HG03469 (cell line): ENCODE results near the gene PHF14.
"Not testable (repeated sequence)": the region's sequence is repeated elsewhere in the genome, so short reads cannot be mapped to it uniquely, and the experiment has no call there.

Experiments used
- ATAC-seq: cut with Tn5 transposase; IDR thresholded peaks from one replicate; pipeline ENCODE4 v1.9.1; 2021; ENCODE audit warnings: mild to moderate bottlenecking, moderate library complexity, moderate number of reproducible peaks; ENCODE audit not compliant: unreplicated experiment

The PHF14 gene

DNA sequence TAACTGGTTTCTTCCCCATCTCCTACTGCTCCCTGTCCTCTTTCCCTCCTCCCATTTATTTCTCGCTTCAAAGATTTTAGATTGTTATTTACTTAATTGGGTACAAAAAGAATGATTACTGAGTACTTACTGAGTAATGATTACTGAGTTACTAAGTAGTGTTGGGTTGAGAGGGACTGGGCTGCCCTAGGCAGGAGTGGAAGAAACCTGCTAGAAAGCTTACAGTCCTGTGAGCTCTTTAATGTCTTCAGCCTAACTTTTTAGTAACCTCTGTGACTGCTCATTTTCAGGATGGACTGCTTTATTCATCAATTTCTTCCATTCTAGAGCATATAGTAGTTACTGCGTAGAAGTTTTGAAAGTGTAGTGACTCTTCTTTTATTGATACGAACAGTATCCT lies 7.6 kb downstream of the PHF14 start:
- no peak for ATAC-seq

DNA sequence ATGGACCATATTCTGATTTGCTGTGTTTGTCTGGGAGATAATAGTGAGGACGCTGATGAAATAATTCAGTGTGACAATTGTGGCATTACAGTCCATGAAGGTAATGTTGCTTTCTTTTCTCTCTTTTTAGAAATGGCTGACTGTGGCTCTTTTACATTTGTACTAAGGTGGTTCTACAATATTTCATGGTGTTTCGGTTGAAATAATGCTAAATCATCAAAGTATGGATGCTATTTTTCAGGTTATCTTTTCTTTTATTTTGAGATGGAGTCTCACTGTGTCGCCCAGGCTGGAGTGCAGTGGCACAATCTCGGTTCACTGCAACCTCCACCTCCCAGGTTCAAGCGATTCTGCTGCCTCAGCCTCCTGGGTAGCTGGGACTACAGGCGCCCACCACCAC lies 17.1 kb downstream of the PHF14 start:
- not testable (repeated sequence) for ATAC-seq

DNA sequence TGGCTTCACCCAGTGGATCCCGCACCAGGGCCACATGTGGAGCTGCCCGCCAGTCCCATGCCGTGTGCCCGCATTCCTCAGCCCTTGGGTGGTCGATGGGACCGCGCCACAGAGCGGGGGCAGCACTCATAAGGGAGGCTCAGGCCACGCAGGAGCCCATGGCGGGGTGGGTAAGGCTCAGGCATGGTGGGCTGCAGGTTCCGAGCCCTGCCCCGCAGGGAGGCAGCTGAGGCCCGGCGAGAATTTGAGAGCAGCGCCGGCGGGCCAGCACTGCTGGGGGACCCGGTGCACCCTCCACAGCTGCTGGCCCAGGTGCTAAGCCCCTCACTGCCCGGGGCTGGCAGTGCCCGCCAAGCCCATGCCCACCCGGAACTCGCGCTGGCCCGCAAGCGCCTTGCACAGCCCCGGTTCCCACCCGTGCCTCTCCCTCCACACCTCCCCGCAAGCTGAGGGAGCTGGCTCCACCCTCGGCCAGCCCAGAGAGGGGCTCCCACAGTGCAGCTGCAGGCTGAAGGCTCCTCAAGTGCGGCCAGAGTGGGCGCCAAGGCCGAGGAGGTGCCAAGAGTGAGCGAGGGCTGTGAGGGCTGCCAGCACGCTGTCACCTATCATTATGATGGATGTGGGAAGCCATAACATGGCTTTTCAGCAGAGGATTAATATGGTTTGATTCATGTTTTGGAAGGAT lies 22.0 kb downstream of the PHF14 start:
- ATAC-seq, result not testable (repeated sequence)

DNA sequence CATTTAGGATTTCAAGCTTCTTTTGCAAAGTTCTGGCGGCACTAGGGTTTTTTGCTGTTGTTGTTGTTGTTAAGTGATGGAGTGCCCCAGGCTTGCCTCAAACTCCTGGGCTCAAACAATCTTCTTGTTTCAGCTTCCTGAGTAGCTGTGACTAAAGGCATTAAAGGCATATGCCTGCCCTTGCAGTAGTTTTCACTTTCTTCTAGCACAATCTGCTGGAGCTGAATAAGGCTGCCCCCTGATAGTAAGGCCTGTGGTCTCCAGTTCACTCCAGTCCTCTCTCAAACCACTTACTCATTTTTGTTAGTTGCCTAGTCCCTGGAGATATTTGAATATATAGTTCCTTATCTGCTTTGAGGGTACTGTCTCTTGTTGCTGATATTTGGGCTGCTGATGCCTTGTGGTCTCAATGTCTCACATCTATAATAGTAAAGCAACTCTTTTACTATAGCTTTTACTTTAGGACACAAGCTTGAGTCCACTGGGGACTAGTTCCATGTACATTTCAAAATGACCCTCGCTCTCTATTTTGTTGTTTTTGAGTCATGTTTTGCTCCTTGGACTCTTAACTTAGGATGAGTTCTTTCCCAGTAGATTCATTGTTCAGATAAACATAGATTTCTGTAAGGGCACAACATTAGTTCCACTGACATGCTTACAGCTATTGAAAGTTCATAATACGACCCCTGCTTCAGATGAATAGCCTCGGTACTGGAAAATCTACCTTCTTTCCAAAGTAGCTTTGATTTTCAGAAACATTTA lies 25.5 kb downstream of the PHF14 start:
- ATAC-seq, result no peak

DNA sequence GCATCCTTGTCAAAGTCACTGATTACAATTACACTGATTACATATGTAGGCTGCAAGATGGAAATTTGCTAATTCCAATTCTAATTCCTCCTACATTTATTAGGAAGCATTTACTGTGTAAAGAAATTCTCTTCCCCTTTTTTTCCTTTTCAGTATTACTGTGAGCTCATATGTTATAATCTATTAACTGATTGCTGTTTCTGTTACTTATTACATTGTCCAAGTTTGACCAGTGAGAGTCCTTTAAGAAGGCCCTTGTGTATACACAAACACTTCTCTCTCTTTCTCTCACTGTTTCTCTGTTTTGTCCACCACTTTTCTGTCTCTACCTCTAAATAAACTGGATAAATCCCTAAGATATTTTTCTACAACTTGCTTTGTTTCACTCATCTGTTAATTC lies 31.5 kb downstream of the PHF14 start:
- ATAC-seq, result no peak

DNA sequence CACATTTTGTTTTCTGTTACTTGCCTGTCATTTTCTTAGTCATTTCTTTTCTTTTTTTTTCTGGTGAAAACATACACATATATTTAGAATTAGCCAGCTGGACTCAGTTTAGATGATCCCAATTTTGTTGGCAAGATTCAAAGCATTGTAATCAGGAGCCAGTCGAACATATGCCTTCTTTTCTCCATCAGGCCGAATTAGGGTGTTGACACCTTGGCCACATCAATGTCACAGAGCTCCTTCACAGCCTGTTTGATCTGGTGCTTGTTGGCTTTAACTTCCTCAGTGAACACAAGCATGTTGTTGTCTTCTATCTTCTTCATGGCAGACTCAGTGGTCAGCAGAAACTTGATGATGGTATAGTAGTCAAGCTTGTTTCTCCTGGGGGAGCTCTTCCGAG lies 32.6 kb downstream of the PHF14 start:
- no peak for ATAC-seq

DNA sequence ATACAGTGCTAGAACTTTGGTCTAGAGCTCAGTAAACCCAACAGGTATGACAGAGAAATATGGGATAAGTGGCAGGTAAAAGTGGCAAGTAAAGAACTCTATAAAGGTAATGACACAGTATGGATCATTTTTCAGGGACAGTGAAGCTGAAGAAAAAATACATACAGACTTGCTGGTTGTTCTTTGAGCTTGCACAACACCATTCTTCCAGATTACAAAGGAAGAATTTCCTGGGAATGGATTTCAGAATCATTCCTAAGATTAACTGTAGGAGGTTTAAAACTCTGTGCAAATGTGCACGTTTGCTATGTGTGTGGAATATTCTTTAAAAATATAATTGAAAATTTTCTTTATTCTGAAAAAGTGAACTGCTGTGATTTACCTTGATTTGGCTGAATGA lies 36.0 kb downstream of the PHF14 start:
- ATAC-seq, result no peak

DNA sequence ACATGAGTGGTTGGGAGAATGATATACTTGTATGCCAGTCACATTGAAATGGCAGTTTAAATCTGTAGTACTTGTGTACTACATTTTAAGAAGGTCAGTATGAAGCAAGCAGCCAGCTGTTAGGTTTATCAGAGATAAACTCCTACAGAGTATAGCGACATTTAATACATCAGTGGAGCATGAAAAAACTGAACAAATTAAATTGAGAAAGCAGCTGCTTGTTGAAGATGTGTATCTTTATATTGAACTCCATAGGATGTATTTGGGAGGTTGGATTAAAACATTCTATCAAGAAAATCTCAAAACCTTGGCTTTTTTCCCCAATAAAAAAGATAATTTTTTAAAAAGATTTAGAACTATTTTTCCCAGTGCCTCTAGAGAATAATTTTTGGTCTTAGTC lies 47.8 kb downstream of the PHF14 start:
- ATAC-seq, result no peak

DNA sequence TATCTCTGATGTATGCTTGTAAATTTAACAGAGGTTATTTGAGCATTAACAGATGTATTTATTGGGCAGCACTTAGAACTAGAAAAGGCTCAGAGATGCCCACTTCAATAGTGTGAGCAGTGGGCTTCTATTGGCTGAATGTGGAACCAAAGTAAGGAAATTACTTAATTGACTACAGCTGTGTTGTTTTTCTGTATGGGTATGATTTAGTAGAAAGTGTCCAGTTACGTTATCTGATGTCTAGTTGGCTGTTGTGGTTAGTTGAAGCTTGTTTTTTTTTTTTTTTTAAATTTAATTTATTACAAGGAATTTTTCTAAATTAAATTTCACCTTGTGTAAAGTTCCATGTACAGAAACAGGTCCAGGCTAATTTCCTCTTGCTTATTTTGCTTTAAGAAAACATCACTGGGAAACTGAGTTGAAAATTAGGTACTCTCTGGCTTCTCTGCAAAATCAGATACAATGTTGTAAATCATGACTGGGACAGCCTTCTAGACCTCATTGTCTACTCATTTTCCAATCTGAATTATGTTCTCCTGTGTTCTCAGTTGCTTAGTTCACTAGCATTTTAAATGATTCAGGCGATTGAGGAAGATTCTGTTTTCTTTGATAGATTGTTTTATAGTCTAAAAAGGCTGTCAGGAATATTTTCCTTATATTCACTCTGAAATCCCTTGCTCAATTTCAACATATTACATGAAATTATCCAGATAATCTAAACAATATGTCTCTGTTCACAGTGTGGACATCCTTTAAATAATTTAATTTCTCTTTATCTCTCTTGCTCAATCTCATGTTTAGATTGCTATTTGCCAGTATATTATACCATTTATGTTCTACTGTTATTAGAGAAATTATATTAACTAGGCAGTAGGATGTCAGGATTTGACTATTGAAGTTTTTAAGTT lies 53.0 kb downstream of the PHF14 start:
- ATAC-seq, result no peak

DNA sequence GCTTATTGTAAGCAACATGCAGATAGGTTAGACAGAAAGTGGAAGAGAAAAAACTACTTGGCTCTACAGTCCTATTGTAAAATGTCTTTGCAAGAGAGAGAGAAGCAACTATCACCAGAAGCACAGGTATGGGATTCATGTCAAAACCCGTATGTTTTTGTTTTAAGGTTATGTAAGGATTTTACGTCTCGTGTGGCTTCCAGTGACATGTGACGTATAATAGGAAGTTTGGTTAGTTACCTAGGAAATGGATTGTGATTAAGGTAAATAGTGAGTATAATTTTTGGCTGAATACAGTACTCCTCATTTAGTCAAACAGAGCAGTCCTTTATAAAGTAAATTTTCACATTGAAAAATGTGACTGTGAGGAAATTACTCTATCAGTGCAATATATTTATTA lies 62.0 kb downstream of the PHF14 start:
- ATAC-seq, result no peak

DNA sequence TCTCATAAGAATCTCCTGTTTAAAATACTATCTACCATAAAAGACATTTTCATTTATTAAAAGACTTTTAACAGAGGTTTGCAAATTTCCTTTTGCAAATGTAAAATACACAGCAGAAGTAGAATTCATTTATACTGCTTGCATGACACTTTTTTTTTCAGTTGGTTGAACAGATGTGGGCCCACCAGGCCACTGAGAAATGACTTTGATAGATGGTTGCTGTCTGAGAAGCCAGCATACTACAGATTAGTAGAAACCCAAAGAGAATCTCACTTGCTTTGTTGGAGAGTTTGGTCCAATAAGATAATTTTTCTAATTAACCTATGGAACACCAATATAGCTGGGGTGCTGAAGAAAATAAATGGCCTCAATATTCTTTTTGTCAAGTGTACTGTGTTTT lies 66.3 kb downstream of the PHF14 start:
- ATAC-seq, result no peak

DNA sequence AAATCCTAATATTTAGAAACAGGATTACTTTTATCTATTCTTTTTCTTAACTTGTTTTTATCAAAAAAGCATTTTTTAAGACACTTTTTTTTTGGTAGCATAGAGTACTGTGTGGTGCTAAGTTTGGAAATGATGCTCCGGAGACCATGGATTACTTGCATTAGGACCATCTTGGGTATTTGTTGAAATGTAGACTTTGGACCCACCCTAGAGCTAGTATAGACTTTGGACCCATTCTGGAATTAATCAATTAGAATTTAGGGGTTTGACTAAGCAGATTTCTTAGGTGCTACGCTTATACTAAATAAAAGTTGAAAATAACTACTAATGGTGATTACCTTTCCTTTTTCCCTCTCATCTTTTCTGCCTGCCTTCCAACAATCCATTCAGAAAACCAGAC lies 80.4 kb downstream of the PHF14 start:
- no peak for ATAC-seq

DNA sequence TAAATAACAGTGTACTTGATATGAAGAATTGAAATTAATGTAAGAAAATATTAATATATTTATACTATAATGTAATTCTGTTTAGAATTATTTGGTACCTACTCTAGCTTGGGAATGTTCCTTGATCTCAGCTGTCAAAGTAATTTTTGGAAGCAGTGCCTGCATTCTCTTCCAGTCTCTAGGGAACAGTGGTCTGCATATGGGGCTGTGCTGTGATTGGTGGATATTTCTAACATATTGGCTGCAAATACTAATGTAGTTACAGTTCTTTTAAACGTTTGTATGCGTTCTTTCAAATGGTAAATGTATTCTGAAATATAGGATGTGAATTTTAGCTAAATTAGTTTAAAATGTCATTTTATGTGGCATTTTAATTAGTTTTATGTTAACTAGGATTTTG lies 87.2 kb downstream of the PHF14 start:
- no peak for ATAC-seq

DNA sequence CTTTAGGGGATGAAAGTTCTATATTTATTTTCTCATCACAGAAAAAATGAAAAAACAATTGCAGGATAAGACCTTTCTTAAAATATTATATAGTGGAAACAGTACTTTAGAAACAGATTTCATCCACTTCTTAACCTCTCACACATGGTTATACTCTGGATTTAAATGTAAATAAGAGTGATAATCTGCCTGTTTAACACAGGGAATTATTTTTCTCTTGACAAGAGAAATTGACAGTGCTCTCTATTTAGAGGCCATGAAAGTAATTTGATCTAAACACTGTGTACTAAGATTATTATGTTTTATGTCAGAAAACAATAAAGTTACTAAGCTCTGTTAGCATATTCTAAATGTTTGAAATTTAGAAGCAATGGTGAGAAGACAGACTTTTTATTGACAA lies 88.4 kb downstream of the PHF14 start:
- no peak for ATAC-seq

DNA sequence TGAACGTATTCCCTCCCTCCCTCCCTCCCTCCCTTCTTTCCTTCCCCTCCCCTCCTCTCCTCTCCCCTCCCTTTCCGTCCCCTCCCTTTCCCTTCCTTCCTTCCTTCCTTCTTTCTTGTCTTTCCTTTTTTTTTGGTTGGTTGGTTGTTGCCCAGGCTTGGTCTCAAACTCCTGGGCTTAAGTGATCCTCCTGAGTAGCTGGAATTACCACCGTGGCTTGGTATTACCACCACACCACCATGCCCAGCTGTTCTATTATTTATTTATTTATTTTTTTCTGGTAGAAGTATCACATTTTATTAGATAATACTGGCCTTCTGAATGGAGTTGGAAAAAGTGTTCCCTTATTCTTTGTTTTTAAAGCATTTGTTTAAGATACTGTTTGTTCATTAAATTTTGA lies 95.9 kb downstream of the PHF14 start:
- ATAC-seq, result no peak

DNA sequence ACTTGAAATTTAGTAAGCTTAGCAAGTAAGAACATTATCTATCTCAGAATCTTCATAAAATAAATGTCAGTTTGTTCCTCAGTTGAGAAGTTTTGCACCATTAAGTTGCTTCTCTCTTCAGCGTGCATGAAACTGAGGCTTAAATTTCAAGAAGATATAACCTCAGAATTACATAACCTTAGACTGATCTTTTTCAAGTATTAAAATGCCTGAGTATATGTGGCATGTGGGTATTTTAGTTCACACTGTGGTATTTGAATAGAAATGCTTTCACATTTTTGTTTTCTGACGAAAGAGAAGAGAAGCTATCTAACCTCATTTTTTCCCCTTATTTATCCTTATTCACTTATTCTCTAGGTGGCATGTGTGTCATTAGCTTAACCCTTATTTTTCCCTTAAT lies 104.1 kb downstream of the PHF14 start:
- no peak for ATAC-seq

DNA sequence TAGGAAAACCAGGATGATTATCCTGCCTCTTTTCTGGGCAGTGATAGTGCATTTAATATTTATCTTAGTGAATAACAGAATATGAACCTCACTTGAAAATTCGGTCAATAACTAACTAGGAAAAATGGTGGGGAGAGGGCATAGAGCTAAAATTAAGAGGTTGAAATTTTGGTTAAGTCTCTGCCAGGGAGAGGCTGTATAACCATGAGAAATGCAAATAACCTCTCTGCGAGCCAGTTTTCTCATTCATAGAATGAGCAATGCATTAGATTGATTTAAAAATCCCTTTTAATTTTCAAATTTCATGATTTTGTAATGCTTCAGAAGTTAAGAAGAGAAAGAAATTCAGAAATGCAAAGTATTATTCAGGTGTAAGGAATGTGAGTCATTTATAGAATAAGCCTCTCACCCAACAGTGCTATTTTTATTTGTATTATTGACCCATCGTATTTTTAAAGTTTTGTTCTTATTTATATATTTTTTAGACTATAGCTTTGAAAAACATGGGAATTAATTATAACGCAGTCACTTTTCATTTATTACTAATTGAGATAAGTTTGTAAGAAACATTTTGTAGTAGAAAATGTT lies 104.7 kb downstream of the PHF14 start:
- no peak for ATAC-seq

DNA sequence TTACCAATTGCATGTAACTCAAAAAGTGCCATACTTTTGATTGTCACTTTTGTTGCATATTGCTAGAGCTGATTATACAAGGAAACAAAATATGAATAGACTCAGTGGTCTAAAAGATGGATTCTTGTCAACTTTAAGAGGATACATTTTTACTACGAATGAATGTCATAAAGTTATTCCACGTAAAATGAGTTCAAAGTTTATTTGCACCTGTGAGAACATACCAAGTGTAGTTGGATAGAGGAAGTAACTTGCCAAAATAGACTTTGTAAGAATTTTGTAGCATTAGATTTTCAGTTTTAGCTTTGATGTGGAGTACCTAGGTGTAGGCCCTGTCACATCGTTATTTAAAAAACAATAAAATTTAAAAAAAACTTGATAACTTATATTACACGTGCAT lies 106.2 kb downstream of the PHF14 start:
- ATAC-seq, result no peak

DNA sequence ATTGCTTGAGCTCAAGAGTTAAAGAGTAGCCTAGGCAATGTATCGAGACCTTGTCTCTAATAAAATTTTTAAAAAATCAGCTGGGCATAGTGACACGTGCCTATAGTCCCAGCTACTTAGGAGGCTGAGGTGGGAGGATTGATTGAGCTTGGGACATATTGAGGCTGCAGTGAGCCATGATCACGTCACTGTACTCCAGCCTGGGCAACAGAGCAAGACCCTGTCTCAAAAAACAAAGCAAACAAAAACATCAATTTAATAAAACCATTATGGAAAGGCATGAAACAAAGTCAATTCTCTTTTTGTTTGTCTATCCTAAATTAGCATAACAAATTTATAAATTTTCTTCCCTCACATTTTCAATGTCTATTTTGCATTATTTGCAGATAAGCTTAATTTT lies 108.4 kb downstream of the PHF14 start:
- no peak for ATAC-seq

DNA sequence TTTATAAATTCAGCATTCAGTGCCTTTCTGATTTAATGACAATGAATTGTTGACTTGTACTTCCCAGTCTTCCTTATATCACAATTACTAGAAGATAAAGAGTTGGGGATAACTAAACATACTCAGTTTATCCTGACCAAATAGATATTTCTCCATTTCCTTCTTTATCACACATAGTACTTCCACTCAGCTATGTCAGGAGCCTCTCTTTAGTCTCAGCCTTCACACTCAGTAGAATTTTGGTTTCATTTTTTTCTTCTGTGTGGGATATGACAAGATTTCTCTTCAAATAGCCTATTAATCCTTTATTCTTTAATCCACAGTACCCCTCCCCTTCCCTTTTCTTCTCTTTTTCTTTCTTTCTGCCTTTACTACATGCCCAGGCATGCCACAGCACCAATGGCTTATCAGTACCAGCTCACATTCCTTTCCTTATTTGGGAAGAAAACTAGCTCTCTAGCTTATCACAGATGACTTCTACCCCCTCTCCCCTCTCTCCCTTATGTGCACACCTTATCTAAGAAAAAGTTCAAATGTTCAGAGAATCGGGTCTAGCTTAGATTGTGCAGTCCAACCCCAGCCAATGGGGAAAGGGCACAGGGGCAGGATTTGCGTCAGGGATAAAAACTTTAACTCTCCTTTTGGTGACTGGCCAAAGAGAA lies 109.0 kb downstream of the PHF14 start:
- ATAC-seq, result no peak

DNA sequence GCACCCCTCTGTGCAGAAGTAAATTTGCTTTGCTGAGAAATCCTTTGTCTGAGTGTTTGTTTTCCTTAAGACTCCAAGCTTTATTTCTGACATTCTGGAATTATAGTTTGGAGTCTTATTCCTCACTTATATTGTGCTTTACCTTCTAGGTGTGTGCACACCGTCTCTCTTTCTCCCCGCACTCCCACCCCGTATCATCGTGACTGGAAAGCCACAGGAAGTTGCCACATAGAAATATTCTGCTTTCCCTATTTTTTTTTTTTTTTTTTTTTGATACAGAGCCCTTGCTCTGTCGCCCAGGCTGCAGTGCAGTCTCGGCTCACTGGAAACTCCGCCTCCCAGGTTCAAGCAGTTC lies 109.5 kb downstream of the PHF14 start:
- ATAC-seq, result no peak
